ENCODE measurements around the gene USP40.

The USP40 gene

GRCh38 chr2:233481368-233482142, 85.0 kb downstream of the USP40 start:
- no peak overlapping the region for H3K4me3 ChIP-seq (ENCODE audit: low read depth in 1 of 2, low read length in 1 of 2)
- no peaks in the 10 kb centered on the region for H3K27me3 ChIP-seq
- H3K4me1 ChIP-seq (ENCODE audit: control insufficient read depth in 1 of 2, insufficient read depth in 1 of 2, low read depth in 1 of 2, low read length in 1 of 2): no peaks in the 10 kb centered on the region
- H3K9me3 ChIP-seq: no peaks in the 10 kb centered on the region
- no peak for TF ChIP-seq CTCF (IDR thresholded peaks at IDR 0.05)
- H3K36me3 ChIP-seq: peaks cover 20% of the 10 kb centered on the region
- no peak overlapping the region for H3K27ac ChIP-seq

- H3K4me1 ChIP-seq (ENCODE audit: control insufficient read depth in 1 of 2, insufficient read depth in 1 of 2, low read depth in 1 of 2, low read length in 1 of 2): no peaks in the 10 kb centered on the region
- no peaks in the 10 kb centered on the region for H3K27me3 ChIP-seq
- peaks cover 21% of the 10 kb centered on the region for H3K36me3 ChIP-seq
- H3K4me3 ChIP-seq (ENCODE audit: low read depth in 1 of 2, low read length in 1 of 2): no peak overlapping the region
- TF ChIP-seq CTCF (IDR thresholded peaks at IDR 0.05): no peak
- H3K27ac ChIP-seq: no peak overlapping the region
- H3K9me3 ChIP-seq: no peaks in the 10 kb centered on the region
These were observed 85.9 kb downstream of the USP40 start for GRCh38 chr2:233480490-233481202.

- no peak for TF ChIP-seq CTCF (IDR thresholded peaks at IDR 0.05)
- H3K4me3 ChIP-seq (ENCODE audit: low read depth in 1 of 2, low read length in 1 of 2): no peak overlapping the region
- no peaks in the 10 kb centered on the region for H3K4me1 ChIP-seq (ENCODE audit: control insufficient read depth in 1 of 2, insufficient read depth in 1 of 2, low read depth in 1 of 2, low read length in 1 of 2)
- H3K27ac ChIP-seq: no peak overlapping the region
- no peaks in the 10 kb centered on the region for H3K9me3 ChIP-seq
- peaks cover 21% of the 10 kb centered on the region for H3K36me3 ChIP-seq
- H3K27me3 ChIP-seq: no peaks in the 10 kb centered on the region
These were observed 86.7 kb downstream of the USP40 start for GRCh38 chr2:233479616-233480489.

- no peaks in the 10 kb centered on the region for H3K4me1 ChIP-seq (ENCODE audit: control insufficient read depth in 1 of 2, insufficient read depth in 1 of 2, low read depth in 1 of 2, low read length in 1 of 2)
- no peaks in the 10 kb centered on the region for H3K27me3 ChIP-seq
- no peak overlapping the region for H3K4me3 ChIP-seq (ENCODE audit: low read depth in 1 of 2, low read length in 1 of 2)
- no peaks in the 10 kb centered on the region for H3K9me3 ChIP-seq
- no peak overlapping the region for H3K27ac ChIP-seq
- no peak for TF ChIP-seq CTCF (IDR thresholded peaks at IDR 0.05)
- H3K36me3 ChIP-seq: peaks cover 34% of the 10 kb centered on the region
These were observed 88.8 kb downstream of the USP40 start for GRCh38 chr2:233477548-233478433.

Measured in neutrophil (primary cell).